Measurements from ENCODE around the gene CHCHD2.
"Not testable (repeated sequence)": the region's sequence is repeated elsewhere in the genome, so short reads cannot be mapped to it uniquely, and the experiment has no call there.

Gene CHCHD2

GRCh38 chr7:56083150-56083785 is 23.0 kb downstream of the CHCHD2 start:
- no peak for DNase-seq (ENCODE audit: low read depth)

DNA sequence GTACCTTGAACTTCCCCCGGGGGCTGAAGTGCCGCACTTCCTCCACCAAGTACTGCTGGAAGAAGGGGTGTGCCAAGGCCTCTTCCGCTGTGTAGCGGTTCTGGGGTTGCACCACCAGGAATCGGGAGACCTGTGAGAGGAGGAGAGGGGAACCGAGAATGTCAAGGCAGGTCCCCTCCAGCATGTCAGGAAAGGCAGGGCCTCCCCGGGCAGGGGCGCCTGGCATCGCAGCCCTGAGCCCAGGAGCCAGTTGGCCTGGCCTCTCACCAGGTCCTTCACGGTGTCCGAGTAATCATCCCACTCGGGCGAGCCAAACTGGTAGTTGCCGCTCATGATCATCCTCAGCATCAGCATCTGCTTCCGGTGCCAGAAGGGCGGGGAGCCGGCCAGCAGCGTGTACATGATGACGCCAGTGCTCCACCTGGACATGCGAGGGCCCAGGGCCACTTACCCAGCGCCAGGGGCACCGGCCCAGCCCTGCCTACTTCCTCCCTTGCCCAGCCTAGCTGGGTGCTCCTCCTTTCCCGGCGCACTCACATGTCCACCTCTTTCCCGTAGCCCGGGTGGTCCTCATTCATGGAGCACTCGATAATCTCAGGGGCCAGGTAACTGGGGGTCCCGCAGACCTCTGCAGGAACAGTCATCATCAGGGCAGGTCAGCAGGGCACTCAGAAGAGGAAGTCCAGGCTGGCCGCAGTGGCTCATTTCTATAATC is 24.5 kb downstream of the CHCHD2 start:
- no peak for DNase-seq (ENCODE audit: low read depth)

DNA sequence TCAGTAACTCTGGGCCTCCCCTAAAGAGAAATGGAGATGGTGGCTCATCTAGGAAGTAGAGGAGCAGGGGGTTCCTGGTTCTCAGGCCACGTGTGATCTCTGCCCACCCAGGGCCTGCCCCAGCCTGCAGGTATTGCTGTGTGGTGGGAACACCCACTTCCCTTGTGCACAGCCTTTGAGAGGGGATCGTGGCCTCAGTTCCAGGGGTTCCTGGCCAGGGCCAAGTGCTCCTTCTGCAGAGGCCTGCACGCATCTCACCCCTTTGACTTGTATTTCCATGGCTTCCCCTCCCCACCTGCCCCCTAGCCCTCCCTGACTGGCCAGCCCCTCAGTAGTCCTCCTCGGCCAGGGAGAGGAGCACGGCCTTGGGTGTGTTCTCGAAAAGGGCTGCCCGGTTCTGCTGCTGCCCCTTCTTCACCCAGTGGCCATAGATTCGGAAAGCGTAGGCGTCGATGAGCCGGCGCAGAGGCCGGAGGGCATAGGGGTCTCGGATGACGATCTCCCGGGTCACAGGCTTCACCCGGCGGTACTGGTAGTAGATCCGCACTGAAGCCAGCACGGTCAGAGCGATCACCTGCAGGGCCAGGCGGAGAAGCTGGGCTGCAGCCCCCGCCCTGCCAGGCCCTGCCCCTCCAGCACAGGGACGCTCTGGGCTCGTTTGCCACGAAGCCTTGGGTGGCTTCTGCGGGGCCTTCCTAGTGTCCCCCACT is 25.4 kb downstream of the CHCHD2 start:
- not testable (repeated sequence) for DNase-seq (ENCODE audit: low read depth)

- DNase-seq (ENCODE audit: low read depth) = no peak
Measured at GRCh38 chr7:56079450-56080185, 26.7 kb downstream of the CHCHD2 start.

GRCh38 chr7:56078196-56078595 is 28.1 kb downstream of the CHCHD2 start:
- DNase-seq (ENCODE audit: low read depth) = no peak

DNA sequence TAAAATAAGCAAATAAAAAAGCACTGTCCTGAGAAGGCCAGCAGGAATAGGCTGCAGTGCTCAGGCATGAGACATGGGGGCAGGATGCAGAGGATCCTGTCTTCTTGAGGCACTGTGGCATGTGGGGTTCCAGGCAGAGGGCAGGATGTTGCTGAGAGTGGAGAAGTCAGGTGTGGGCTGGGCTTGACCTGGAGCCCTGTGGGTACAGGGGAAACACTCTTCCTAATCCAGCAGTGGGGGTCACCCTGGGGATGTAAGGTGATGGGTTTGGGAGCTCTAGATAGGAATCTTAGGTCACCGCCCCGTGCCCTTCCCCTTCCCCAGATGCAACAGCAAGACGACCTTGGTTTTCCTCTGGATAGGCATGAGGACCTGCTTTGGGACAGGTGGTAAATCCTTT is 28.6 kb downstream of the CHCHD2 start:
- DNase-seq (ENCODE audit: low read depth) = no peak

DNA sequence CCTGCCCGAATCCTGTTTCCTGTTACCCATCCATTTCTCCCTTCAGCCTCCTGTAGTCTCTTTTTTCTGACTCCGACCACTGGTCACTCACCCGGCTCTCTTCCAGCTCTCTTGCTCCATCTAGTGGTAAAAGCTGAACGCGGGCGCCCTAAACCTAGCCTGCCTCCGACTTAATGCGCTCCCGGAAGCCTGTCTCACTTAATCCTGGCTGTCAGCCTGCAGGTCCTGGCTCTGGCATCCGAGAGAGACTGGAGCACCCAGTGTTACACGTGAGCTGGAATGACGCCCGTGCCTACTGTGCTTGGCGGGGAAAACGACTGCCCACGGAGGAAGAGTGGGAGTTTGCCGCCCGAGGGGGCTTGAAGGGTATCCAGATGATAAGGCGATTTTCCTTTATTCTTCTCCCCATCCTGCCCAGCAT is 31.9 kb downstream of the CHCHD2 start:
- DNase-seq (ENCODE audit: low read depth) = peak; percentile 39

DNA sequence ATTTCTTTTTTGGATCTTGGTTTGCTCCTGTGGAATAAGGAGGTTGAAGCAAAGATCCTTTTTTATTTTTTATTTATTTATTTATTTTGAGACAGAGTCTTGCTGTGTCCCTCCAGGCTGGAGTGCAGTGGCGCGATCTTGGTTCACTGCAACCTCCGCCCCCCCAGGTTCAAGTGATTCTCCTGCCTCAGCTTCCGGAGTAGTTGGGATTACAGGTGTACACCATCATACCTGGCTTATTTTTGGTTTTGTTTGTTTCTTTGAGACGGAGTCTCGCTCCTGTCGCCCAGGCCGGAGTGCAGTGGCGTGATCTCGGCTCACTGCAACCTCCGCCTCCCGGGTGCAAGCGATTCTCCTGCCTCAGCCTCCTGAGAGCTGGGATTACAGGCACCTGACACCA is 39.9 kb downstream of the CHCHD2 start:
- not testable (repeated sequence) for DNase-seq (ENCODE audit: low read depth)

GRCh38 chr7:56063882-56064625 is 42.2 kb downstream of the CHCHD2 start, which contains the start of gene SUMF2:
SUMF2 (plus strand) TSS chr7:56064286; CDS start chr7:56064312, 26 bp downstream.
- peak; percentile 82 for DNase-seq (ENCODE audit: low read depth)

DNA sequence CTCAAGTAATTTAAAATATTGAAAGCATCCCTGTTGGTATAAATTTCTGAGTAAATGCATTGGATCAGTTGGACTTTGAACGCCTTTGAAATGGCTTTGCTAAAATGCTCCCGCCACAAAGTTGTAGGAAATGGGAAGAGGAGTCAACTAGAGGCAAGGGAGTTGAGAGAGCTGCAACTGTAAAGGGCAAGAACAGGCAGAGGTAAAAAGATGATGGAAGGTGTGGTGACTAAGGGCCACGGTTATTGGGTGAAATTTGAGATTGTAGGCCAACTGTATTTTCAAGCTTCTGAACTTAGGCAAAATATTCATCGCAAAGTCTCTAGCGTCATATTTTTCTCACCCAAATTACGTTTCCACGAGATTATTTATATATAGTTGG is 42.8 kb downstream of the CHCHD2 start:
- no peak for DNase-seq (ENCODE audit: low read depth)

- no peak for DNase-seq (ENCODE audit: low read depth)
Measured at GRCh38 chr7:56062382-56062781, 43.9 kb downstream of the CHCHD2 start.

DNA sequence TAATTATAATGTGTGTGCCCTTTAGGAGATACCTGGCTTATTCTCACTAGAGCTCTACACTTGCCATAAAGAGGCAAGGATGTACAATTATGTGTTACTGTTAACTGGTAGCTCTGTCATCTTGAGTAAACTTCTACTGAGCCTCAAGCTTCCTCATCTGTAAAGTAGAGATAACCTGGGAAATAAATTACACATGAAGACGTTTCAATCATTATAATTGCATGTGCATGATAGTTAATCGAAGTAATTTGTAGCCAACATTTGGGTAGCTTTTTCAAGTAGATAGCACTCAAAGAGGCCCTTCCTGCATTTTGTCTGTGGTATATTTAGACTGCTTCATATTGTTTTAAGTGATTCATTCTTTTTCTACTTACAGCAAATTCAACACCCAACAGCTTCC is 52.3 kb downstream of the CHCHD2 start:
- no peak for DNase-seq (ENCODE audit: low read depth)

GRCh38 chr7:56053379-56053778 is 52.9 kb downstream of the CHCHD2 start:
- no peak for DNase-seq (ENCODE audit: low read depth)
